ENCODE results near the gene C3orf22.

DNA sequence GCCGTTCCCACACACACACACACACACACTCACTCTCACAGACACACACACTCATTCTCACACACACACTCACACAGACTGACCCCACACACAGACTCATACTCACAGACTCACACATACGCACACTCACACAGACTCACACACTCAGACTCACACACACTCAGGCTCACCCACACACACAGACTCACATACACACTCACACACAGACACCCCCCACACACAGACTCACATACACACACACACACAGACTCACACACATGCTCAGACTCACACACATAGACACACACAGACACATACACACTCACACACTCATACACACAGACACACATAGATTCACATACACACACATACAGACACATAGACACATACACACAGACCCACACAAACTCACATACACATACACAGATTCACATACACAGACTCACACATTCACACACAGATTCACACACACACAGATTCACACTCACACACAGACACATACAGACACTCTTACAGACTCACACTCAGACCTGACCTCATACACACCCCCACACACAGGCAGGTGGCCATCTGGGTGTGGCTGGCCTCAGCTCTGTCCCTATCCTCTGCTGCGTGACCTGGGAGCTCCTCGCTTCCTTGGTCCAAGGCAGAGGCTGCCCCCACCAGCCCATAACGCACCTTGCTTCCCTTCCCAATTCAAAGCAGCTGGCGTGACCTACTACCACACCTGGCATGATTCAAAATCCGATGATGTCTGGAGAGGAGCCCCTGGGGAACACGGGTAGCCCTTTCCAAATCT is 1.9 kb downstream of the C3orf22 start:
- TF ChIP-seq, protein P1, sequence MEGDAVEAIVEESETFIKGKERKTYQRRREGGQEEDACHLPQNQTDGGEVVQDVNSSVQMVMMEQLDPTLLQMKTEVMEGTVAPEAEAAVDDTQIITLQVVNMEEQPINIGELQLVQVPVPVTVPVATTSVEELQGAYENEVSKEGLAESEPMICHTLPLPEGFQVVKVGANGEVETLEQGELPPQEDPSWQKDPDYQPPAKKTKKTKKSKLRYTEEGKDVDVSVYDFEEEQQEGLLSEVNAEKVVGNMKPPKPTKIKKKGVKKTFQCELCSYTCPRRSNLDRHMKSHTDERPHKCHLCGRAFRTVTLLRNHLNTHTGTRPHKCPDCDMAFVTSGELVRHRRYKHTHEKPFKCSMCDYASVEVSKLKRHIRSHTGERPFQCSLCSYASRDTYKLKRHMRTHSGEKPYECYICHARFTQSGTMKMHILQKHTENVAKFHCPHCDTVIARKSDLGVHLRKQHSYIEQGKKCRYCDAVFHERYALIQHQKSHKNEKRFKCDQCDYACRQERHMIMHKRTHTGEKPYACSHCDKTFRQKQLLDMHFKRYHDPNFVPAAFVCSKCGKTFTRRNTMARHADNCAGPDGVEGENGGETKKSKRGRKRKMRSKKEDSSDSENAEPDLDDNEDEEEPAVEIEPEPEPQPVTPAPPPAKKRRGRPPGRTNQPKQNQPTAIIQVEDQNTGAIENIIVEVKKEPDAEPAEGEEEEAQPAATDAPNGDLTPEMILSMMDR (conservative IDR thresholded peaks at IDR 0.05; ENCODE audit: low read length), result no peak
- TF ChIP-seq EZH2phosphoT487 (IDR thresholded peaks at IDR 0.05; ENCODE audit: borderline replicate concordance, low read depth, low read length), result no peak
